PC-9 (cell line): ENCODE results near the gene CDH13. TPM values are rescaled to one million over a fixed set of nuclear protein-coding genes. Genes with fewer than 3 reads are reported as not detected.

Experiments used
- BruUV-seq: library from RNA; stranded (reverse); fragments of 400-500 nt; replicated peaks from 2 replicates; lab custom pipeline; 2021; lab: Mats Ljungman, UMichigan
- CTCF ChIA-PET: fragments of 300-600 bp; sonication (Branson Sonifier 250); formaldehyde crosslinking; loops from one replicate; lab custom pipeline; 2022; ENCODE audit warnings: antibody characterized with exemption; lab: Charles Lee
- POLR2A ChIA-PET: fragments of 300-600 bp; sonication (Branson Sonifier 250); formaldehyde crosslinking; loops from one replicate; lab custom pipeline; 2022; ENCODE audit warnings: antibody characterized with exemption; ENCODE audit not compliant: unreplicated experiment; lab: Charles Lee
- DNase-seq, 2 experiments: peaks; one replicate each; pipeline versions ENCODE4 v3.0.0 to v3.0.0-alpha.2; 2015 to 2022; ENCODE audit warnings: mixed read lengths in 1 of 2
- H2AFZ ChIP-seq: fragments of 200-600 bp; sonication (generic); 2 replicates; pipeline ENCODE4 v1.8.1; 2017; ENCODE audit warnings: antibody characterized with exemption
- H3F3A ChIP-seq: fragments of 200-600 bp; sonication (generic); 2 replicates; pipeline ENCODE4 v1.8.1; 2017; ENCODE audit warnings: antibody characterized with exemption, mild to moderate bottlenecking, low read depth; ENCODE audit not compliant: insufficient read depth
- H3K27ac ChIP-seq: fragments of 200-600 bp; sonication (generic); 2 replicates; pipeline ENCODE4 v1.6.1; 2016; ENCODE audit warnings: mixed run types
- H3K27me3 ChIP-seq: fragments of 200-600 bp; sonication (generic); 2 replicates; pipeline ENCODE4 v1.6.1; 2016; ENCODE audit warnings: low read depth, mixed run types; ENCODE audit not compliant: insufficient read depth
- H3K36me3 ChIP-seq: fragments of 200-600 bp; sonication (generic); 2 replicates; pipeline ENCODE4 v1.6.1; 2016; ENCODE audit warnings: low read depth, mixed run types
- H3K4me1 ChIP-seq: fragments of 200-600 bp; sonication (generic); replicated peaks from 2 replicates; pipeline ENCODE4 v1.6.1; 2016; ENCODE audit warnings: mixed run types; ENCODE audit not compliant: insufficient read depth
- H3K4me2 ChIP-seq: fragments of 200-600 bp; sonication (generic); 2 replicates; pipeline ENCODE4 v1.6.1; 2017; ENCODE audit warnings: mixed run types
- H3K4me3 ChIP-seq: fragments of 200-600 bp; sonication (generic); 2 replicates; pipeline ENCODE4 v1.6.1; 2016; ENCODE audit warnings: mixed run types
- H3K79me2 ChIP-seq: fragments of 200-600 bp; sonication (generic); 2 replicates; pipeline ENCODE4 v1.6.1; 2017; ENCODE audit warnings: low read depth, mixed run types
- H3K9me2 ChIP-seq: fragments of 200-600 bp; sonication (generic); 2 replicates; pipeline ENCODE4 v1.8.1; 2017; ENCODE audit warnings: mild to moderate bottlenecking; ENCODE audit not compliant: insufficient read depth
- H3K9me3 ChIP-seq: fragments of 200-600 bp; sonication (generic); 2 replicates; pipeline ENCODE4 v1.8.1; 2016; ENCODE audit warnings: low read depth; ENCODE audit not compliant: insufficient read depth
- H4K20me1 ChIP-seq: fragments of 200-600 bp; sonication (generic); 2 replicates; pipeline ENCODE4 v1.8.1; 2017; ENCODE audit not compliant: insufficient read depth
- CTCF ChIP-seq: fragments of 200-600 bp; sonication (generic); conservative IDR thresholded peaks from 2 replicates; pipeline ENCODE4 v1.6.1; 2017; ENCODE audit warnings: mixed run types, antibody characterized with exemption, mild to moderate bottlenecking, moderate library complexity
- EZH2 ChIP-seq: fragments of 200-600 bp; sonication (generic); IDR thresholded peaks from 2 replicates; pipeline ENCODE4 v1.8.0; 2017; ENCODE audit warnings: antibody characterized with exemption, low read depth
- intact Hi-C: fragments of 100-400 bp; cut with micrococcal nuclease; formaldehyde crosslinking; loops from one replicate; pipeline ENCODE4 v1.10.0; 2022; ENCODE audit not compliant: unreplicated experiment
- total RNA-seq: library from RNA; stranded (reverse); gene quantifications from 2 replicates; pipeline ENCODE4 v1.2.3, GENCODE V29; 2021

CDH13 gene
- total RNA-seq, 1 experiment from 2014 or later, result 0.24 TPM

- H3K4me2 ChIP-seq, result no peak overlapping the region
- H3K27ac ChIP-seq, result no peak overlapping the region
- no peak overlapping the region for H3K4me3 ChIP-seq
- H3K79me2 ChIP-seq, result no peaks in the 10 kb centered on the region
- no peak overlapping the region for H2AFZ ChIP-seq
- no peaks in the 10 kb centered on the region for H3F3A ChIP-seq
- no TSS peak for BruUV-seq
- H3K9me2 ChIP-seq, result no peaks in the 10 kb centered on the region
- H3K27me3 ChIP-seq, result no peaks in the 10 kb centered on the region
- ChIA-PET POLR2A (no interaction called here), CTCF (no interaction called here)
- intact Hi-C loops, result no loop called here
- TF ChIP-seq CTCF, result no peak
- TF ChIP-seq EZH2, result no peak
- H3K36me3 ChIP-seq, result no peaks in the 10 kb centered on the region
- no peak for DNase-seq
- H3K9me3 ChIP-seq, result no peaks in the 10 kb centered on the region
- H3K4me1 ChIP-seq, result no peaks in the 10 kb centered on the region
- H4K20me1 ChIP-seq, result no peaks in the 10 kb centered on the region
Measured at GRCh38 chr16:83066881-83067280, 440.1 kb downstream of the CDH13 start.

GRCh38 chr16:83068686-83069085, 441.9 kb downstream of the CDH13 start:
- BruUV-seq, result no TSS peak
- no peak overlapping the region for H3K4me3 ChIP-seq
- POLR2A ChIA-PET, result no interaction called here
- no peaks in the 10 kb centered on the region for H3K4me1 ChIP-seq
- no peak for TF ChIP-seq EZH2
- TF ChIP-seq CTCF, result no peak
- no peak for DNase-seq
- intact Hi-C loops, result no loop called here
- no peaks in the 10 kb centered on the region for H4K20me1 ChIP-seq
- no peak overlapping the region for H2AFZ ChIP-seq
- H3K27ac ChIP-seq, result no peak overlapping the region
- H3K9me3 ChIP-seq, result no peaks in the 10 kb centered on the region
- no peaks in the 10 kb centered on the region for H3F3A ChIP-seq
- no peaks in the 10 kb centered on the region for H3K79me2 ChIP-seq
- no peaks in the 10 kb centered on the region for H3K9me2 ChIP-seq
- H3K27me3 ChIP-seq, result no peaks in the 10 kb centered on the region
- H3K36me3 ChIP-seq, result no peaks in the 10 kb centered on the region
- CTCF ChIA-PET, result no interaction called here
- no peak overlapping the region for H3K4me2 ChIP-seq

GRCh38 chr16:83070416-83071209, 443.8 kb downstream of the CDH13 start:
- no peak overlapping the region for H3K4me2 ChIP-seq
- no peaks in the 10 kb centered on the region for H3K4me1 ChIP-seq
- ChIA-PET CTCF (no interaction called here), POLR2A (no interaction called here)
- intact Hi-C loops, result no loop called here
- no peak overlapping the region for H3K4me3 ChIP-seq
- BruUV-seq, result no TSS peak
- H3K9me3 ChIP-seq, result no peaks in the 10 kb centered on the region
- H4K20me1 ChIP-seq, result no peaks in the 10 kb centered on the region
- TF ChIP-seq EZH2 (no peak), CTCF (no peak)
- no peaks in the 10 kb centered on the region for H3K79me2 ChIP-seq
- H3F3A ChIP-seq, result no peaks in the 10 kb centered on the region
- H2AFZ ChIP-seq, result no peak overlapping the region
- no peaks in the 10 kb centered on the region for H3K36me3 ChIP-seq
- no peaks in the 10 kb centered on the region for H3K27me3 ChIP-seq
- no peak overlapping the region for H3K27ac ChIP-seq
- DNase-seq, result no peak
- H3K9me2 ChIP-seq, result no peaks in the 10 kb centered on the region
